Activated T-cell treated with anti-CD3 and anti-CD28 coated beads, Interleukin-2, amount 50 U/mL, for 48 hours (primary cell): ENCODE results near the gene GRK3.
"Not testable (repeated sequence)": the region's sequence is repeated elsewhere in the genome, so short reads cannot be mapped to it uniquely, and the experiment has no call there.

ENCODE experiments used
- DNase-seq, 2 experiments: peaks; one replicate each; pipeline ENCODE4 v3.0.0-alpha.2; 2020

The GRK3 gene

GRCh38 chr22:25574736-25575135 lies 10.3 kb downstream of the GRK3 start:
- no peak for DNase-seq

- DNase-seq, result not testable (repeated sequence)
Measured at GRCh38 chr22:25575674-25576392, 11.4 kb downstream of the GRK3 start.

DNA sequence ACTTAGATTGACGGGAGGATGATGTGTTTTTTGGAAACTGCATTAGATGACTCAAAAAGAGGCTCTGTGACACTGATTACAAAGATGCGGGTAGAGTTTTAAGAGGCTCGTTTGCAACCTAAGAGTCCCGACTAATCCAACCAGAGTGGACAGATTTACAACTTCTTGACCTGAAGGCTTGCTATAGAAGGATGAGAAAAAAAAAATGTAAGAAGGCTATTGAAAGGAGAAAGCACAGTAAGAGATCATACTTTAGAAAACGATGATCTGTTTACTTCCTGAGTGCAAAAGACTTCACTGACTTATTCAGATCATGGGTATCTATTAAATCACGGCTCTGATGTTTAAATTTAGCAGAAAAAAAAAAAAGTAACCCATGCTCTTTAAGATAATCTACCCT lies 17.0 kb downstream of the GRK3 start:
- not testable (repeated sequence) for DNase-seq

DNA sequence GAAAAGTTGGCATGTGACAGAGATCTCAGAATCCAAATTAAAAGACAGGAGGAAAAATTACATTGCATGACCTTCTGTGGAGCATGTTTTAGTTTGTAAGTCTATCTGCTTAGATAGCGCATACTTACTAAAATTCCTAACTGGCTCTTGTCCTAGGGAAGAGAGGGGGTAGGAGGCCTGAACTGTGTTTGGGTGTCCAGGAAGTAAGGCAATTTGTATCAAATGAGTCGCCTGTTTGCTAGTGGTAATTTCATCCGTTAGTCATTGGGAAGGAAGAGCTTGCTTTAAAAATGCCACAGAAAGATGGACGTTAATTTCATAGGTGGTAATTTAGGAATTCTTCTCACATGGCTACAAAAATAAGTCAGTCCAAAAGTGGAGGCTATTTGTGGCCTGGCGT lies 18.5 kb downstream of the GRK3 start:
- no peak for DNase-seq

- not testable (repeated sequence) for DNase-seq
Measured at GRCh38 chr22:25584993-25585392, 20.5 kb downstream of the GRK3 start.

DNA sequence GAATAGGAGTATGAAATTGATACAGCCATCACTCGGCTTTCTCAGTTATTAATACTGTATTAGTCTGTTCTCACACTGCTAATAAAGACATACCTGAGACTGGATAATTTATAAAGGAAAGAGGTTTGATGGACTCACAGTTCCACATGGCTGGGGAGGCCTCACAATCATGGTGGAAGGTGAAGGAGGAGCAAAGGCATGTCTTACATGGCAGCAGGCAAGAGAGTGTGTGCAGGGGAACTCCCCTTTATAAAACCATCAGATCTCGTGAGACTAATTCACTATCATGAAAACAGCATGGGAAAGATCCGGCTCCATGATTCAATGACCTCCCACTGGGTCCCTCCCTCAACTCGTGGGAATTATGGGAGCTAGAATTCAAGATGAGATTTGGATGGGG lies 25.2 kb downstream of the GRK3 start:
- not testable (repeated sequence) for DNase-seq

- DNase-seq, result not testable (repeated sequence)
Measured at GRCh38 chr22:25593323-25593722, 28.8 kb downstream of the GRK3 start.

GRCh38 chr22:25598609-25599008 lies 34.1 kb downstream of the GRK3 start:
- no peak for DNase-seq

- no peak for DNase-seq
Measured at GRCh38 chr22:25602445-25602844, 38.0 kb downstream of the GRK3 start.

- DNase-seq, result no peak
Measured at GRCh38 chr22:25602916-25603315, 38.4 kb downstream of the GRK3 start.

- not testable (repeated sequence) for DNase-seq
Measured at GRCh38 chr22:25605146-25605545, 40.7 kb downstream of the GRK3 start.

GRCh38 chr22:25605565-25605964 lies 41.1 kb downstream of the GRK3 start:
- not testable (repeated sequence) for DNase-seq

GRCh38 chr22:25611284-25611683 lies 46.8 kb downstream of the GRK3 start:
- not testable (repeated sequence) for DNase-seq

DNA sequence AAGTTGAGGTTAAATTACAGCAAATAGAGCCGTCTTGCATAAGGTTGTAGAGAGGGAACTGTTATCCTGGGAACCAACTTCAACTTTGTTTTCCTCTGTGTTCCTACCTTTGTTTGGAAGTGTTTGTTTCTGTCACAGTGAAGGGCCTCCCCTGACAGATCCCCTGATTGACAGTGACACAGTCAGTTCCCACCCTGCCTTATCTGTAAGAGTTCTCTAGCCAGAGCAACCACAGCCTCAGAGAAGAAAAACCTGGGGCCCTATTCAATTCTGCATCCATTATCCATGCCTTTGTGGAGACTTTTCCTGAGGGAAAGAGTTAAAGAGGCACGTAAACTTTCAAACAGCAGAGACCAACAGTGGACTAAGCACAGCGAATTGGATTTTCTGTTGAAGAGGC lies 48.7 kb downstream of the GRK3 start:
- DNase-seq, result not testable (repeated sequence)

- not testable (repeated sequence) for DNase-seq
Measured at GRCh38 chr22:25613558-25613957, 49.1 kb downstream of the GRK3 start.

DNA sequence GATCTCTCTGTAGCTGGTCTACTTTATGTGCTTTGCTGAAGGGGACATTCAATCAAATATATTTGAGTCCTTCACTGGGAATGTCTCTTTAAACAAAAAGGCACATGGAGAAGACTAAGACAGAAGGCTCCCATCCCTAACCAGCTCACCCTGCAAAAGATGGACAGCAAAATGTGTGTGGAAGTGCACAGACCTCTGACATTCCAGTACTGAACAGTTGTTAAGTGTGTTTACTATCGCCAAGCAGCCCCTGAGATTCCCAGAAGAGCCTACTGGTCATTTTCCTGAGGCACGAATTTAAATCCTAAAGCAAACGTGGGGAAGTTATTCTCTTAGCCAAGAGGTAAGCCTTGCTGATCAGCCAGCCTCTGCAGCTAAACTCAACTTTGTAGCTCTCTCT lies 50.3 kb downstream of the GRK3 start:
- not testable (repeated sequence) for DNase-seq

DNA sequence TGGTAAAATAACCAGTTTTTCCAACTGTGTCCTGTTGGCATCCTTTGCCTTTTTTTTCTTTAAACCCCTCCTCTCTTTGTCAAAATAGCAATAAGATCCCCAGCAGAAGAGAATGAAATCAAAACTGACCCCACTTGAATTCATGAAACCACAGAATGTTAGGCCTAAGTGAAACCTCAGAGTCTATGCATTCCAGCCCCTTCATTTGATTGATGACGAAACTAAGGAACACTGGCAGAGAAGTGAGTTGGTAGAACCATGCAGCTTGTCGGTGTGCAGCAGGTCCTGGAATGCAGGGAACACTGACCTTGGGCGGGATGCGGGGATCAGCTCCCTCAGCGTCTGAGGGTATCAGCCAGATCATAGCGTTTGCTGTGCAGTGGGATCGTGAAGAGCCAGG lies 57.5 kb downstream of the GRK3 start:
- no peak for DNase-seq

DNA sequence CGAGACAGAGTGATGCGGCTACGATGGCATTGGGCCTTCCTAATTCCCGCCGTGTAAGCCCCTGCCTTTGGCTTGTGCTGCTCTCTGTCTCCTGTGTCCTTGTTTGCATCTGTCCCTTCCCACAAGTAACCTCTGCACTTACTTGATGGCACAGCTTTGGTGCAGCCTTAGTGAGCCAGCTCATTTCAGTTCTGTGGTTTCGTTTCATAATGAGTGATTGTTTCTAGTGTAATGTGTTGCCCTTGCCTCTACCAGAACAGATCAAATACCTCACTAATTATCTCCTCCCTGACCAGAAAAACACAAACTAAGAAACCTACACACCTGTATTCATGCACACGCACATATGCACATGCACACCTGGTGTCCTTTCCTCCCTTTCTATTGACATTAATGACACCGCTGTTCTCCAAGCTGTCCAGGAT lies 58.8 kb downstream of the GRK3 start:
- peak; percentile 23 to 29 for DNase-seq

DNA sequence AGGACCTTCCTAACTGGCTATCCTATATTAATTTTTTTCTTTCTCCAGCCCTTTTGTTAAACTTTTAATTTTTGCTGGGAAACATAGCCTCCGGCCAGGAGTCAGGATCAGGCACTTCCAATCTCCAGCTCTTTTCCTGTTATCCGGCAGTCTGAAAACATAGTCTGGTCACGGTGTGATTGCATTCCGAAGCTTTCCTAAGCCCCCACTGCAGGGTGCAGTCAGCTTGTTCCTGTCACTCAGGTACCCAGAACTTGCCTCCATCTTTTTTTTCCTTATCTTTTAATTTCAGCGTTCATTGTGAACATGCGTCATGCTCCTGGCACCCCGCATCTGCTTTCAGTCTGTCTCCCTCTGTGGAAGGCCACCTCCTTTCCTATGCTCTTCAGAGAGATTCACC lies 59.4 kb downstream of the GRK3 start:
- DNase-seq, result no peak

DNA sequence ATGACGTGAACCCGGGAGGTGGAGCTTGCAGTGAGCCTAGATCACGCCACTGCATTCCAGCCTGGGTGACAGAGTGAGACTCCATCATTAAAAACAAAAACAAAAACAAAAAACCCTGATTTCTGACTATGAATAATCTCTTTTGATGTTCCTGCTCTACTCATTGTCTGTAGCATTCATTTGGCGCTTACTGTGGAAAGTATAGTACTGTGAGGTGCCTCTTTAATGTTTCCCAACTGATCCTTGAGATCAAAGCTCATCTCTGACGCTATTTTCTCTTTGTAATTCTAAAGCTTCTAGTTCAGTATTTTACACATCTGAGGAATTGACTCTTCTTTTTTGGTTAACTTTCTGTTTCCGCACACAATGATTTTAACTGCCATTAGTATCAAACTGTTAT lies 60.0 kb downstream of the GRK3 start:
- DNase-seq, result no peak

- not testable (repeated sequence) for DNase-seq
Measured at GRCh38 chr22:25625747-25626623, 61.5 kb downstream of the GRK3 start.

GRCh38 chr22:25626624-25626990 lies 62.1 kb downstream of the GRK3 start:
- DNase-seq, result no peak

DNA sequence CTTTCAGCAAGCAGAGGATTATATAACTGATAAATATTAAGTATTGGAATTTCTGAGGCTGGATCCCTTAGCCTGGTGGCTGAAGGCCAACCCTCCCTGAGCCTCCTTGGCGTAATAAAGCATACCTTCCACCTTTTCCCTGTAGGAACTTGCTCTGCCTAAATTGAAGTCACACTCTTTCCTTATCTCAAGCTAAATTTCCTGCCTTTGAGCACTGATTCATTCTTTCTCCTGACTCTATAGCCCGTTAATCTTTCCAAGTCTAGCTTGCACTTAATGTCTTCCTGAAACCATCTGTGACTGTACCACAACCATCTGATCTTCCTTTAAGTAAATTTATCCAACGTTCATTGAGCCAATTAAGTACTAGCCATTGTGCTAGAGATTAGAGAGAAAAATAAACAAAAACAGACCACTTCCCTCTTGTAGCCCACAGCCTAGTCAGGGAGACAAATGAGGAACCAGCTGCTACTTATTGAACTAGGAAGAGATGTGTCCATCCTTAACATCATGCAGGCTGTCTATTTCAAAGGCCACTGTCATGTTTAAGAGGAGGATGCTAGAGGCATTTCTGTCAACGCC lies 62.9 kb downstream of the GRK3 start:
- no peak for DNase-seq

GRCh38 chr22:25628494-25628893 lies 64.0 kb downstream of the GRK3 start:
- DNase-seq, result no peak
